ENCODE measurements around the gene CST6. TPM values are rescaled to one million over a fixed set of nuclear protein-coding genes. Genes with fewer than 3 reads are reported as not detected.

Gene CST6
- polyA plus RNA-seq, 2 of the 4 experiments (the other 2 are of a cell fraction), result not detected

DNA sequence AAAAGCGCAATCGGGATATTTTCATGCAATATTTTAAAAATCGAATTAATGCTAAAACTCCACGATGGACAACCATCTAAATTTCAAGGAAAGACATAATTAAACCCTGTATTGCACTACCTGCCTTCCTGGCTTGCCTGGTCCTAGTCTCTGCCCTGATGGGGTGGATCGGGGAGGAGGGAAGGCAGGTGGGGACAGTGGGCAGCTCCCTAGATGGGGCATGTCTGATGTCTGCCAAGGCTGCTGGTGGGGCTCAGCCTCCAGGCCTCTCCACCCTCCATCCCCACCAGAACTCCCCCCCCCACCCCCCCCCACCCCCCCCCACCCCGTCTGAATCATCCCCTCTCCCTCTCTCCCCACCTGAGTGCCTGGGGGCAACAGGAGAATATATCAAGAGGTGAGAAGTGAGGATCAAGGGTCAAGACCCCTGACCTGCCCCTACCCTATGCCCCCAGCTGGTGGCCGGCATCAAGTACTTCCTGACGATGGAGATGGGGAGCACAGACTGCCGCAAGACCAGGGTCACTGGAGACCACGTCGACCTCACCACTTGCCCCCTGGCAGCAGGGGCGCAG lies 650 bp downstream of the CST6 start (continued):
- TF ChIP-seq, protein P1, sequence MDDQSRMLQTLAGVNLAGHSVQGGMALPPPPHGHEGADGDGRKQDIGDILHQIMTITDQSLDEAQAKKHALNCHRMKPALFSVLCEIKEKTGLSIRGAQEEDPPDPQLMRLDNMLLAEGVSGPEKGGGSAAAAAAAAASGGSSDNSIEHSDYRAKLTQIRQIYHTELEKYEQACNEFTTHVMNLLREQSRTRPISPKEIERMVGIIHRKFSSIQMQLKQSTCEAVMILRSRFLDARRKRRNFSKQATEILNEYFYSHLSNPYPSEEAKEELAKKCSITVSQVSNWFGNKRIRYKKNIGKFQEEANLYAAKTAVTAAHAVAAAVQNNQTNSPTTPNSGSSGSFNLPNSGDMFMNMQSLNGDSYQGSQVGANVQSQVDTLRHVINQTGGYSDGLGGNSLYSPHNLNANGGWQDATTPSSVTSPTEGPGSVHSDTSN (IDR thresholded peaks at IDR 0.05), result no peak
- TF ChIP-seq CBX8 (IDR thresholded peaks at IDR 0.05) (no peak), RNF2 (IDR thresholded peaks at IDR 0.05; ENCODE audit: borderline replicate concordance, low read depth) (no peak)

DNA sequence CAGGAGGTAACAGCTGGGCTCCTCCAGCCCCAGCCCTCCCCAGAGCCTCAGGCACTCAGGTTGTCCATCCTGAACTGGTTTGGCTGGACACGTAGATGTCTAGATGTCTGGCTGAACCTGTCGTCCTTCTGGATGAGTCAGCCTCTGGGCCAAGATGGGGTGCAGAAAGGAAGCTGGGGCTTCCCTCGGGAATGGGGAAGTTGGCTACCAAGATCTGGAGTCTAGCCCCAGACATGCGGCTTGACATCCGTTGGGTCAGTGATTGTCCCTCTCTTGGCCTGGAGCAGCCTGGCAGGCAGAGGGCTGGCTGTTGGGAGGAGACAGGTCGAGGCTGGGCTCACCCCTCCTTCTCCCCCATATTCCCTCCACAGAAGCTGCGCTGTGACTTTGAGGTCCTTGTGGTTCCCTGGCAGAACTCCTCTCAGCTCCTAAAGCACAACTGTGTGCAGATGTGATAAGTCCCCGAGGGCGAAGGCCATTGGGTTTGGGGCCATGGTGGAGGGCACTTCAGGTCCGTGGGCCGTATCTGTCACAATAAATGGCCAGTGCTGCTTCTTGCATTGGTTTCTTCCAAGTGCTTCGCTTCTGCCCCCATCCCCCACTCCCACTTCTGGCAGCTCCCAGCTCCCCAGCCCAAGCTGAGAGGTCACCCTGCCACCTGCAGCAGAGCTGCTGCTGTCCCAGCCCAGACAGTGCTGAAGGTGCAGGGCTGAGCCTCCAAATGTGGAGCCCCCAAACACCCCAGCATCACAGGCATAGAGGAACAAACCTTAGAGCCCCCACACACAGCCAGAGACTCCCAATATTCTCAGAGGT lies 1.3 kb downstream of the CST6 start:
- peaks cover 16% of the 10 kb centered on the region for H3K4me1 ChIP-seq
- no peaks in the 10 kb centered on the region for H3K9me3 ChIP-seq
- FAIRE-seq, result no peak
- POLR2A ChIA-PET, result interaction anchor here (1.1 to 1.8 kb wide), 2 partner anchors 9 to 11 kb away, joined by 3 to 12 read pairs; partner anchors contain the start of genes BANF1 and EIF1AD
- CTCF ChIA-PET, result interaction anchor here (1.1 to 11.6 kb wide), 7 partner anchors 8 to 55 kb away, joined by 3 to 121 read pairs (median 4); partner anchors contain the start of gene CATSPER1
- H3K27ac ChIP-seq, result peak overlapping the region in 1 of 2 experiments; percentile 12; a peak in 1 of 6 replicates
- TF ChIP-seq CBX8 (IDR thresholded peaks at IDR 0.05) (no peak), RAD21 (conservative IDR thresholded peaks at IDR 0.05 in 1 of 2, IDR thresholded peaks at IDR 0.05 in 1 of 2) (no peak)
- TF ChIP-seq, protein P2, sequence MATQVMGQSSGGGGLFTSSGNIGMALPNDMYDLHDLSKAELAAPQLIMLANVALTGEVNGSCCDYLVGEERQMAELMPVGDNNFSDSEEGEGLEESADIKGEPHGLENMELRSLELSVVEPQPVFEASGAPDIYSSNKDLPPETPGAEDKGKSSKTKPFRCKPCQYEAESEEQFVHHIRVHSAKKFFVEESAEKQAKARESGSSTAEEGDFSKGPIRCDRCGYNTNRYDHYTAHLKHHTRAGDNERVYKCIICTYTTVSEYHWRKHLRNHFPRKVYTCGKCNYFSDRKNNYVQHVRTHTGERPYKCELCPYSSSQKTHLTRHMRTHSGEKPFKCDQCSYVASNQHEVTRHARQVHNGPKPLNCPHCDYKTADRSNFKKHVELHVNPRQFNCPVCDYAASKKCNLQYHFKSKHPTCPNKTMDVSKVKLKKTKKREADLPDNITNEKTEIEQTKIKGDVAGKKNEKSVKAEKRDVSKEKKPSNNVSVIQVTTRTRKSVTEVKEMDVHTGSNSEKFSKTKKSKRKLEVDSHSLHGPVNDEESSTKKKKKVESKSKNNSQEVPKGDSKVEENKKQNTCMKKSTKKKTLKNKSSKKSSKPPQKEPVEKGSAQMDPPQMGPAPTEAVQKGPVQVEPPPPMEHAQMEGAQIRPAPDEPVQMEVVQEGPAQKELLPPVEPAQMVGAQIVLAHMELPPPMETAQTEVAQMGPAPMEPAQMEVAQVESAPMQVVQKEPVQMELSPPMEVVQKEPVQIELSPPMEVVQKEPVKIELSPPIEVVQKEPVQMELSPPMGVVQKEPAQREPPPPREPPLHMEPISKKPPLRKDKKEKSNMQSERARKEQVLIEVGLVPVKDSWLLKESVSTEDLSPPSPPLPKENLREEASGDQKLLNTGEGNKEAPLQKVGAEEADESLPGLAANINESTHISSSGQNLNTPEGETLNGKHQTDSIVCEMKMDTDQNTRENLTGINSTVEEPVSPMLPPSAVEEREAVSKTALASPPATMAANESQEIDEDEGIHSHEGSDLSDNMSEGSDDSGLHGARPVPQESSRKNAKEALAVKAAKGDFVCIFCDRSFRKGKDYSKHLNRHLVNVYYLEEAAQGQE (IDR thresholded peaks at IDR 0.05), result peak; percentile 42; the same call in 1 of the 2 replicates
- no peak for DNase-seq (ENCODE audit: low read depth in 1 of 2, low spot score in 1 of 2)
- no peak overlapping the region for H3K4me3 ChIP-seq
- WGBS (ENCODE audit: missing lambda C conversion rate), result 63% methylated on average over 9 of the region's 12 CpGs
- peak in 1 of 2 experiments; percentile 22; a peak in 1 of 6 replicates for ATAC-seq
- H3K4me2 ChIP-seq, result no peak overlapping the region

DNA sequence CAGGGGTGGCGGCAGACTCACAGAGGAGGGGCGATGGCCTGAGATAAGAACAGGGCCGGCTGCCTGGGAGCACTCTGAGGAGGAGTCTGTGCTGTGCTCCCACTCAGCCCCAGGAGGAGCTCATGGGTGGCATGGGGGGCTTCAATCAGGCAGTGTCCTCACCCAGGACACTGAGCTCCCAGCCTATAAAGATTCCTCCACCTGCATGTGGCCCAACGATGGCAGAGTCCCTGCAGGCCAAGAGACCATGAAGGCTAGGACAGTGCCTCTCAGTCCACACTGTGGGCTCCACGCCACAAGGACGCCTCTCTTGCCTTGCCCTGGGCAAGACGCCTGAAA lies 1.9 kb downstream of the CST6 start:
- POLR2A ChIA-PET, result interaction anchor here (1.1 to 1.8 kb wide), 2 partner anchors 9 to 11 kb away, joined by 3 to 12 read pairs; partner anchors contain the start of genes BANF1 and EIF1AD
- no peak for FAIRE-seq
- no peak for ATAC-seq
- H3K4me2 ChIP-seq, result no peak overlapping the region
- WGBS (ENCODE audit: missing lambda C conversion rate), result 75% methylated on average over 6 of the region's 7 CpGs
- no peak for DNase-seq (ENCODE audit: low read depth in 1 of 2, low spot score in 1 of 2)
- H3K4me1 ChIP-seq, result peaks cover 12% of the 10 kb centered on the region
- H3K9me3 ChIP-seq, result no peaks in the 10 kb centered on the region
- CTCF ChIA-PET, result interaction anchor here (0.6 to 11.6 kb wide), 7 partner anchors 8 to 55 kb away, joined by 3 to 121 read pairs (median 4); partner anchors contain the start of gene CATSPER1
- H3K27ac ChIP-seq, result no peak overlapping the region
- TF ChIP-seq HEYL (CRISPR knock-in tag; IDR thresholded peaks at IDR 0.05) (no peak), MYC (IDR thresholded peaks at IDR 0.05; ENCODE audit: borderline replicate concordance, low read length) (no peak), RFX5 (IDR thresholded peaks at IDR 0.05) (no peak), CBX2 (IDR thresholded peaks at IDR 0.05; ENCODE audit: borderline replicate concordance, low read depth) (no peak), CHD2 (IDR thresholded peaks at IDR 0.05; ENCODE audit: low read length, partially characterized antibody) (no peak), CBX8 (IDR thresholded peaks at IDR 0.05) (no peak), PHF8 (IDR thresholded peaks at IDR 0.05; ENCODE audit: borderline replicate concordance, low read depth) (no peak)
- TF ChIP-seq, protein P3, sequence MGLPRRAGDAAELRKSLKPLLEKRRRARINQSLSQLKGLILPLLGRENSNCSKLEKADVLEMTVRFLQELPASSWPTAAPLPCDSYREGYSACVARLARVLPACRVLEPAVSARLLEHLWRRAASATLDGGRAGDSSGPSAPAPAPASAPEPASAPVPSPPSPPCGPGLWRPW (IDR thresholded peaks at IDR 0.05), result no peak
- TF ChIP-seq, protein P4, sequence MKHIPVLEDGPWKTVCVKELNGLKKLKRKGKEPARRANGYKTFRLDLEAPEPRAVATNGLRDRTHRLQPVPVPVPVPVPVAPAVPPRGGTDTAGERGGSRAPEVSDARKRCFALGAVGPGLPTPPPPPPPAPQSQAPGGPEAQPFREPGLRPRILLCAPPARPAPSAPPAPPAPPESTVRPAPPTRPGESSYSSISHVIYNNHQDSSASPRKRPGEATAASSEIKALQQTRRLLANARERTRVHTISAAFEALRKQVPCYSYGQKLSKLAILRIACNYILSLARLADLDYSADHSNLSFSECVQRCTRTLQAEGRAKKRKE (CRISPR knock-in tag; IDR thresholded peaks at IDR 0.05; ENCODE audit: low read depth), result no peak
- TF ChIP-seq, protein P5, sequence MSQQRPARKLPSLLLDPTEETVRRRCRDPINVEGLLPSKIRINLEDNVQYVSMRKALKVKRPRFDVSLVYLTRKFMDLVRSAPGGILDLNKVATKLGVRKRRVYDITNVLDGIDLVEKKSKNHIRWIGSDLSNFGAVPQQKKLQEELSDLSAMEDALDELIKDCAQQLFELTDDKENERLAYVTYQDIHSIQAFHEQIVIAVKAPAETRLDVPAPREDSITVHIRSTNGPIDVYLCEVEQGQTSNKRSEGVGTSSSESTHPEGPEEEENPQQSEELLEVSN (IDR thresholded peaks at IDR 0.05; ENCODE audit: borderline replicate concordance, low read depth), result no peak
- H3K4me3 ChIP-seq, result no peak overlapping the region

Measured in A549 (cell line).